ENCODE results near the gene L1CAM.

DNA sequence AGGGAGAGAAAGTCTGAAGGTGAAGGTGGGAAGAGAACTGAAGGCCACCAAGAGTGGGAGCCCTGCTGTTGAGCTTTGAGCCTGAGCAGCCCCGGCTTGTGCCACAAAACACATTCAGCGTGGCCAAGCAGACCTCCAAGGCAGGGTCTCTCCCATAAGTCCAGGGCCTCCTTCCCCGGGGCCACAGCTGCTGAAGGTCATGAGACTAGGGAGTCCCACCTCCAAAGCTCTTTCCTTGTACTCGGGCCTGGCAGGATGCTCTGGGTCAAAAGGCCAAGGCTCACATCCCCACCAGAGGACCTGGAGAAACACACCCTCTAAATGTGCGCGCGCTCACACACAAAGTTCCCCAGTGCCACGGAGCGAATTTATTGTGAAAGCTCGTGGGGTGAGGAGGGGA is 43.6 kb upstream of the L1CAM start:
- TF ChIP-seq, protein P1, sequence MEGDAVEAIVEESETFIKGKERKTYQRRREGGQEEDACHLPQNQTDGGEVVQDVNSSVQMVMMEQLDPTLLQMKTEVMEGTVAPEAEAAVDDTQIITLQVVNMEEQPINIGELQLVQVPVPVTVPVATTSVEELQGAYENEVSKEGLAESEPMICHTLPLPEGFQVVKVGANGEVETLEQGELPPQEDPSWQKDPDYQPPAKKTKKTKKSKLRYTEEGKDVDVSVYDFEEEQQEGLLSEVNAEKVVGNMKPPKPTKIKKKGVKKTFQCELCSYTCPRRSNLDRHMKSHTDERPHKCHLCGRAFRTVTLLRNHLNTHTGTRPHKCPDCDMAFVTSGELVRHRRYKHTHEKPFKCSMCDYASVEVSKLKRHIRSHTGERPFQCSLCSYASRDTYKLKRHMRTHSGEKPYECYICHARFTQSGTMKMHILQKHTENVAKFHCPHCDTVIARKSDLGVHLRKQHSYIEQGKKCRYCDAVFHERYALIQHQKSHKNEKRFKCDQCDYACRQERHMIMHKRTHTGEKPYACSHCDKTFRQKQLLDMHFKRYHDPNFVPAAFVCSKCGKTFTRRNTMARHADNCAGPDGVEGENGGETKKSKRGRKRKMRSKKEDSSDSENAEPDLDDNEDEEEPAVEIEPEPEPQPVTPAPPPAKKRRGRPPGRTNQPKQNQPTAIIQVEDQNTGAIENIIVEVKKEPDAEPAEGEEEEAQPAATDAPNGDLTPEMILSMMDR (IDR thresholded peaks at IDR 0.05) = no peak
- TF ChIP-seq ZFX (IDR thresholded peaks at IDR 0.05; ENCODE audit: borderline replicate concordance) = no peak

All from 22Rv1 (cell line).